Natural killer cell (primary cell): ENCODE data around the gene PPFIA2. TPM values are rescaled to one million over a fixed set of nuclear protein-coding genes. Genes with fewer than 3 reads are reported as not detected.

Experiments used
- ATAC-seq, 3 donors: fragments of 150-1000 bp in 2 of 3; fragments of 200-7000 bp in 1 of 3; cut with Tn5 transposase; 1 replicate in 1 of 3; 2 replicates in 2 of 3; pipeline ENCODE4 v1.10.0; 2021; ENCODE audit warnings: mild to moderate bottlenecking in 2 of 3, moderate library complexity in 2 of 3
- DNase-seq, 2 donors: peaks; one replicate each; pipeline versions ENCODE4 v3.0.0 to v3.0.0-alpha.2; 2013 to 2021; ENCODE audit warnings: mixed read lengths in 1 of 2
- H3K27ac ChIP-seq: one replicate; pipeline ENCODE4 v1.5.1; 2013; ENCODE audit warnings: mild to moderate bottlenecking, low read length
- H3K27me3 ChIP-seq: one replicate; pipeline ENCODE4 v1.6.1; 2013; ENCODE audit warnings: low read length; ENCODE audit not compliant: control insufficient read depth, insufficient read depth
- H3K36me3 ChIP-seq: one replicate; pipeline ENCODE4 v1.6.1; 2013; ENCODE audit warnings: low read length; ENCODE audit not compliant: control insufficient read depth, insufficient read depth
- H3K4me1 ChIP-seq: one replicate; pipeline ENCODE4 v1.6.1; 2013; ENCODE audit warnings: low read length; ENCODE audit not compliant: control insufficient read depth, insufficient read depth
- H3K4me3 ChIP-seq: one replicate; pipeline ENCODE4 v1.5.1; 2013; ENCODE audit warnings: low read length
- H3K9me3 ChIP-seq: one replicate; pipeline ENCODE4 v1.6.1; 2013; ENCODE audit warnings: low read length; ENCODE audit not compliant: control insufficient read depth, insufficient read depth
- H3K27ac Mint-ChIP-seq, 2 donors: one replicate each; pipeline ENCODE4 v1.8.0; 2022; ENCODE audit warnings: mild to moderate bottlenecking in 2 of 2, mixed read lengths in 2 of 2, moderate library complexity in 1 of 2
- H3K27me3 Mint-ChIP-seq, 2 donors: one replicate each; pipeline ENCODE4 v1.8.0; 2022; ENCODE audit warnings: low read depth in 2 of 2, mixed read lengths in 2 of 2
- H3K36me3 Mint-ChIP-seq: one replicate; pipeline ENCODE4 v1.8.0; 2022; ENCODE audit warnings: mixed read lengths
- H3K4me1 Mint-ChIP-seq, 2 donors: one replicate each; pipeline ENCODE4 v1.8.0; 2022; ENCODE audit warnings: mixed read lengths in 2 of 2
- H3K4me3 Mint-ChIP-seq: one replicate; pipeline ENCODE4 v1.8.0; 2022; ENCODE audit warnings: mild to moderate bottlenecking, moderate library complexity, mixed read lengths
- H3K9me3 Mint-ChIP-seq, 2 donors: one replicate each; pipeline ENCODE4 v1.8.0; 2022; ENCODE audit warnings: mixed read lengths in 2 of 2
- CTCF ChIP-seq: fragments of 200-600 bp; IDR thresholded peaks from one replicate; pipeline ENCODE4 v1.8.0; 2022; ENCODE audit warnings: antibody characterized with exemption
- WGBS: methylation state at CpG from one replicate; pipeline ENCODE4 v1.1.7; 2013; ENCODE audit warnings: missing lambda C conversion rate; ENCODE audit not compliant: insufficient coverage; 5-methylcytosine and 5-hydroxymethylcytosine counted together
- intact Hi-C: fragments of 100-400 bp; cut with micrococcal nuclease; formaldehyde crosslinking; loops from one replicate; pipeline ENCODE4 v1.14.2; 2022
- total RNA-seq, 4 donors: library from RNA; stranded (reverse); fragments of 120-200 nt in 1 of 4; gene quantifications; one replicate each; pipeline versions ENCODE4 v1.2.3 to v1.2.4, GENCODE V29; 2013 to 2022

The PPFIA2 gene
- total RNA-seq, 3 donors from 2014 or later (not counting 1 experiment from before 2014, with no cell fraction given), result not detected

GRCh38 chr12:81468206-81468605 lies 290.9 kb downstream of the PPFIA2 start:
- DNase-seq (no peak), ATAC-seq (no peak)
- H3K36me3 ChIP-seq, result no peaks in the 10 kb centered on the region
- H3K27ac Mint-ChIP-seq, result no peak overlapping the region
- no peak overlapping the region for H3K4me3 ChIP-seq
- H3K4me1 Mint-ChIP-seq, result no peaks in the 10 kb centered on the region
- H3K4me1 ChIP-seq, result no peaks in the 10 kb centered on the region
- H3K9me3 Mint-ChIP-seq, result peaks cover 2 to 4% of the 10 kb centered on the region in 2 donors
- H3K27me3 Mint-ChIP-seq, result no peaks in the 10 kb centered on the region
- H3K9me3 ChIP-seq, result no peaks in the 10 kb centered on the region
- intact Hi-C loops, result no loop called here
- 61% methylated on average over 2 of the region's 2 CpGs for WGBS
- H3K4me3 Mint-ChIP-seq, result no peak overlapping the region
- H3K27ac ChIP-seq, result no peak overlapping the region
- no peaks in the 10 kb centered on the region for H3K36me3 Mint-ChIP-seq
- H3K27me3 ChIP-seq, result no peaks in the 10 kb centered on the region
- TF ChIP-seq CTCF, result no peak

GRCh38 chr12:81465876-81466275 lies 293.3 kb downstream of the PPFIA2 start:
- no peaks in the 10 kb centered on the region for H3K27me3 Mint-ChIP-seq
- peaks cover 0 to 7% of the 10 kb centered on the region in 2 donors for H3K9me3 Mint-ChIP-seq
- no peak for TF ChIP-seq CTCF
- H3K27ac Mint-ChIP-seq, result no peak overlapping the region
- Histone ChIP-seq H3K36me3 (no peaks in the 10 kb centered on the region), H3K27me3 (no peaks in the 10 kb centered on the region), H3K27ac (no peak overlapping the region), H3K4me3 (no peak overlapping the region), H3K4me1 (no peaks in the 10 kb centered on the region), H3K9me3 (no peaks in the 10 kb centered on the region)
- H3K4me3 Mint-ChIP-seq, result no peak overlapping the region
- ATAC-seq (no peak), DNase-seq (no peak)
- WGBS, result 87% methylated on average over 2 of the region's 3 CpGs
- intact Hi-C loops, result no loop called here
- no peaks in the 10 kb centered on the region for H3K4me1 Mint-ChIP-seq
- H3K36me3 Mint-ChIP-seq, result no peaks in the 10 kb centered on the region

GRCh38 chr12:81465191-81465590 lies 294.0 kb downstream of the PPFIA2 start:
- Histone ChIP-seq H3K4me3 (no peak overlapping the region), H3K9me3 (no peaks in the 10 kb centered on the region), H3K4me1 (no peaks in the 10 kb centered on the region), H3K27me3 (no peaks in the 10 kb centered on the region), H3K36me3 (no peaks in the 10 kb centered on the region), H3K27ac (no peak overlapping the region)
- H3K36me3 Mint-ChIP-seq, result no peaks in the 10 kb centered on the region
- no peak for DNase-seq
- H3K9me3 Mint-ChIP-seq, result peaks cover 0 to 7% of the 10 kb centered on the region in 2 donors
- intact Hi-C loops, result no loop called here
- 98% methylated on average over 2 of the region's 3 CpGs for WGBS
- no peak for ATAC-seq
- H3K4me3 Mint-ChIP-seq, result no peak overlapping the region
- no peak for TF ChIP-seq CTCF
- no peak overlapping the region for H3K27ac Mint-ChIP-seq
- no peaks in the 10 kb centered on the region for H3K27me3 Mint-ChIP-seq
- H3K4me1 Mint-ChIP-seq, result no peaks in the 10 kb centered on the region

- ATAC-seq, result no peak
- no peaks in the 10 kb centered on the region for H3K9me3 ChIP-seq
- TF ChIP-seq CTCF, result no peak
- H3K4me1 ChIP-seq, result no peaks in the 10 kb centered on the region
- H3K4me3 ChIP-seq, result no peak overlapping the region
- no peak overlapping the region for H3K4me3 Mint-ChIP-seq
- H3K27me3 Mint-ChIP-seq, result no peaks in the 10 kb centered on the region
- intact Hi-C loops, result no loop called here
- H3K36me3 Mint-ChIP-seq, result no peaks in the 10 kb centered on the region
- no peaks in the 10 kb centered on the region for H3K36me3 ChIP-seq
- no peaks in the 10 kb centered on the region for H3K27me3 ChIP-seq
- no peak overlapping the region for H3K27ac Mint-ChIP-seq
- no peaks in the 10 kb centered on the region for H3K4me1 Mint-ChIP-seq
- 64% methylated on average over 4 of the region's 4 CpGs for WGBS
- H3K27ac ChIP-seq, result no peak overlapping the region
- DNase-seq, result no peak
- H3K9me3 Mint-ChIP-seq, result peaks cover 2 to 9% of the 10 kb centered on the region in 2 donors
These were observed 298.0 kb downstream of the PPFIA2 start for GRCh38 chr12:81461163-81461562.
